Activated gamma-delta T cell (primary cell): ENCODE data around the gene VAV2.
"Not testable (repeated sequence)": the region's sequence is repeated elsewhere in the genome, so short reads cannot be mapped to it uniquely, and the experiment has no call there.

Experiments used
- DNase-seq: peaks from one replicate; lab custom pipeline; 2025; lab: John Stamatoyannopoulos, UW

The VAV2 gene

DNA sequence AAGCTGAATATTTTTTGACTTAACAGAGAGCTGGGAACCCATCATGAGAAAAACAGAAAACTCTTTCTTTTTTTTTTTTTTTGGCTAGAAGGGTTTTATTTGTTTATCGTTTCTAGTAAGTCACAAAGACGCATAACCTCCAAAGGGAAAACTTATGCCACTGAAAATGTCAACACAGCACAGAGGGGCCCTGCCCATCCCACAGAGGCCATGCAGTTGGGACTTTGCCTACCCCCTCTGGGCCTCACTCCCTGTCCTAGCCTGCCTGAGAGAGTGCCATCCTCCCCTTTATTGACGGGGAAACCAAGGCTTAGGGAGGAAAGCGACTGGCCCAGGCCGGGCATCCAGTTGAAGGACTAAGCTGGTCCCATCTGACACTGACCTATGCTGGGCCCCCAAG is 74.7 kb downstream of the VAV2 start:
- no peak for DNase-seq

DNA sequence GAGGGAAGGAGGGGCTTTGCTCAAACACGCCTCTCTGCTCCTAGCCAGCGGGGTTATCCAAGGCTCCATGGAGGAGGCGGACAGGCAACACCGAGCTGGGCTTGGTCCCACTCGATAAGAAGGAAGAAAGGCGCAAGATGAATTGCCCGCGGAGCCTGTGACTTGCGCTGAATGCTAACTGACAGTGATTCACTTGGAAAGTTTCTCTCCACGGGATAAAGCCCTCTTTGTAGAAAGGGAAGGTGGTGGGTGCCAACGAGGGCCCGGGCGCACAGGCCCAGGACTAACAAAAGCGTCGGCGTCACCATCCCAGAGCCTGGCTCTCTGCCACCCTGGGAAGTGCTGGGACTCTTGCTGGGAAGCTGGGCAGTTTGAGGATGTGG is 76.0 kb downstream of the VAV2 start:
- no peak for DNase-seq

DNA sequence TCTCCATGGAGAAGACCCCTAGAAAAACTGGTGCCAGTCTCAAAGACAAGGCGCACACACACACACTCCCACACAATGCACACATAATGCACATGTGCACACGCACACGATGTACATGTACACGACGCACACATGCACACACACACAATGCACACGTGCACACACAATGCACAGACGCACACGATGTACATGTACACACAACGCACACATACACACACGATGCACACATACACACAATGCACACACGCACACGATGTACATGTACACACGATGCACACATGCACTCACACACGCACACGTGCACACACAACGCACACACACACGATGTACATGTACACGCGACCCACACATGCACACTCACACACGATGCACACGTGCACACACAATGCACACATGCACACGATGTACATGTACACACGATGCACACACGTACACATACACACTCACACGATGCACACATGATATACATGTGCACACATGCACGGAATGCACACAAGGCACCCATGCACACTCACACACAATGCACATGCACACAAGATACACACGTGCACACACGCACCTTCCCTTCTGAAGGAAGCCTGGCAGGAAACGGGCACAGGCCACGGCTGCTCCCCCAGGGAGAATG is 76.5 kb downstream of the VAV2 start:
- no peak for DNase-seq

DNA sequence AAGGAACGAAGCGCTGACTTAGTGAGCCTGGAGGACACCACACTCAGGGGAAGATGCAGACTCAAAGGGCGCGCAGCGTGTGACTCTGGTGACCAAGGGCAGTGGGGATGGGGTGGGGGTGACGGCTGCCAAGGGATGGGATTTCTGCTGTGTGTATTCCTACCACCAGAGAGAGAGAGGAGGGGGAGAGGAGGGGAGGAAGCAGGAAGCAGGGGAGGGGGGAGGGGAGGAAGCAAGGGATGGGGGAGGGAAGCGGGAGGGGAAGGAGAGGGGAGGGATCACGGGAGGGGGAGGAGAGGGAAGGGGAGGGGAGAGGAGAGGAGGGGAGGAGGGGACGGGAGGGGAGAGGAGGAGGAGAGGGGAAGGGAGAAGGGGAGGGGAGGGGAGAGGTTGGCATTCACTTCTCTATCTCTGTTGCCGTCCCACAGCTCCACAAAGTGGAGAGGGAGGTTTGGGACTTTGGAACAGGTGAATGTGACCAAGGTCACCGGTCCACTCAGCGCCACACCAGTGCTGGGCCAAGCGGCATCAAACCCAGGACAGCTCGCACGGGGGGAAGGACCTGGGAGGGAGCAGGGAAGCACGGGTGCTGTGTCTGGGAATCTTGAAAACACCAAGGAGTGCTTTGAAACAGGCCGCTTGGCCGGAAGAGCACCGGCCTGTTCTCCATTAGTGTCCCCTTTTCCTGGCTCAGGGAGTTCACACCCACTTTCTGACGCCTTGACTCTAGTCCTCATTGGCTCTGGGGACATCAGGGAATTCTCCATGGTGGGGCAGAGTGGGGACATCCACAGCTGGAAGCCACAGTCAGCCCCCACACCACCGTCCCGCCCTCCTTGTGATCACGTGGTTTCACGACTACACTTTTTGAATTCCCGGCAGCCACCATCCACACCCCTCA is 77.4 kb downstream of the VAV2 start:
- DNase-seq = no peak

DNA sequence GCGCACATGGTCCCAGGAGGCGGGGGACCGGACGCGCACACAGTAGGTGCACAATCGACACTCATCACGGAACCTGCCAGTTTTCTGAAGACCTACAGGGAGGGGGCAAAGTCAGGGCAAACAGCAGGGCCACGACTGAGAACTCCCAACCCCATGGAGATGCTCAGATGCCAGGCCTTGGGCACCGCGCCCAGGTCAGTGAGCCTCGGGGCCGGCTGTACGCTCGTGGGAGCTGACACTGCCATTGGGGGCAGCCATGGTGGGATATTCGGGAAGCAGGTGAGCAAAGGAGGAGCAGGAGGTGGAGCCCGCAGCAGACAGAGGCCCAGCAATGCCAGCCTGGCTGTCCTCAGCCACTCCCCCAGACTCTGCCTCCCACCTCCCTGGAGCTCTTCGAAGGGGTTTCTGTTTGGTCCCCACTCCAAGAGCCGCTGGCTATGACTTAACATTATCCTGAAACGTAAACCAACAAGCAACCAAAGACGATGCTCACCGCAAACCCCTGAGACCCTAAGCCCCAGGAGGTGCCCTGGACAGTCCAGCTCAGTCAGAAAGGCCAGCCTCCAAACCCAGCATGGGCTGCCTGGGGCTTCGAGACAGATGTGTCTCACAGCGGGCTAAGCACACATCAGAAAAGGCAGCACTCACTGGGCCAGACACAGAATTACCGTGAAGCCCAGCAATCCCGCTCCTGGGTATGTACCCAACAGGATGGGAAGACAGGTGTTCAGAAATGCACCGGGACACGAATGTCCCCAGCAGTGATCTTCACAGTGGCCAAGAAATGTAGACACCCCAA is 78.4 kb downstream of the VAV2 start:
- no peak for DNase-seq

DNA sequence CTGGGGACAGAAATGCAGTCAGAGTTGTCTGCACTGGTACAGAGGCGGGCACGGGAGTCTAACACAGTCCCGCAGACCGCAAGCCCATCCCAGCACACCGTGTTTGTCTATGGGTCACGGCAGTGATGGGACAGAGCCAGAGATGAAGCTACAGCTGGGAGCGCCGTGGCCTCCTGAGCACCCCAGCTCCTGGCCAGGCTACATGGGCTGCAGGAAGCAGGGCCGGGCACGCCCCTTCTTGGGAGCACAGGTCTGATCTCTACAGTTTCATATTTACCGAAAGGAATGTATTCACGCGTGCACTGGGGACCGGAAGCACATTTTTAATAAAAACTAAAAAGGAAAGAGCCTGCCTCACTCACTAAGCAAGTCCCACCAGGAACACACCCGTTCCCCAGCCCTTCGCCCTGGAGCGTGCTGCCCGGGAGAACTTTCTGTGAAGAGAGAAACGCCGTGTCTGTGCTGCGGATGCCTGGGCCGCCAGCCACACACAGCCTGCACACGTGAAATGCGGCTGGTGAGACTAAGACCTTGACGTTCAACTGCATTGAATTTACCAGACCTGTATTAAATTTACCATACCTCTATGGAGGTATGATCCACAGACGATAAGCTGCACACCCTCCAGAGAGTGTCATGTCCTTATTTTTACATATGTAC is 81.1 kb downstream of the VAV2 start:
- no peak for DNase-seq

DNA sequence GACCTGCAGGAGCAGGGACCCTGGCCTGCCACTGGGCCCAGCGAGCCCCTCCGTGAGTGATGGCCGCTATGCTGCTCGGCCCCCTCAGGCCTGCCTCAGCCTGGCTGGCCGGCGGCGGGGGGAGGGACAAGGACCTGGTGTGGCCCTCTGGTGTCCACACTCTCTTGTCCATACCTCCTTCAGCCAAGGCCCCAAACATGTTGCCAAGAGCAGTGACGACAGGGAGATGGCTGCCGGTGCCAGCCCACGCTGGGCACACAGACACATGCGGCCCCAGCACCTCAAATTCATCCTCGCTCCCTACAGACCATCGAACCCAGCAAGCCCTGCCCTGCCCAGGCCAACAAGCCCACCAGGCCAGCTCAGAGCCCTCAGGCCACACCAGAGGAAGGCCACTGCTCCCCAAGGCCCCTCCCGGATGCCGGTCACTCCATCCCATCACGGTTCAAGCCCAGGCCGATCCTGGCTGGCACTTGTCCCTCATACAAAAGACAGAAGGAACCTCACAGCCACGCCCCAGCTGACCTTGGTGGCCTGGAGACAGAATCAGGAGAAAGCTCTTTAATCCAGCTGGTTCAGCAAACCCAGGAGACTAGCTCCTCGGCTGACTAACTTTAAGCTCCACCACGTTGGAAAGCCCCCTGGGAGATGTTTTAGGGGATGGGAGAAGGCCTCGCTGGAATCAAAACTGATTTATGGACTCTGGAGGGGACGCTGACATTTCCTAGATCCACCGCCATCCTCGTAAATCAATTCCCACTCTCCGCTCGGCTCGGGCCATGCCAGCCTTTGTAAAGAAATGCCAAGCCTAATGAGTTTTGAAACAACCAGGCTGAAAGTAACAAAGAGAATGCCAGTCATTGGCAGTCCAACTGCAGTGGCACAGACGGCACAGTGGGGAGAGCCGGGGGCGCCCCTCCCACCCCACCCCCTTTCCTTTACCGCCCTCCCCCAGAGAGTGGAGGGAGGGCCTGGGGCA is 84.9 kb downstream of the VAV2 start:
- DNase-seq = no peak

DNA sequence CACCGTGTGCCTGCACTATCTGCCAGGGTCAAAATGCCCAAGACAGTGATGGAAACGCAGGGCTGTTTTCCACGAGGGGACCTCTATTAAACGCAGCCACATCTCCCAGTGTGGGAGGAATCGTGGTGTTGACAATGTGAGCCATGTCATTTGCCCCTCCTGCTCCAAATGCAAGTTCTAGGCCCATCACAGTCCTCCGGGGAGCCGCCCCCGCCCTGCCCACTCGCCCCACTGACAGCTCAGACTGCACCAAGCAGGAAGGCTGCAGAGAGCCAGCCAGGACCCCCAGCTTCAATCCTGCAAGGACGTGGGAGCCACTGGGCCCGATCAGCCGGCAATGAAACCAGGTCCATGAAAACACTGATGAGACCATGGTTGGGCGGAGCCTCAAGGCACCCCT is 85.9 kb downstream of the VAV2 start:
- no peak for DNase-seq

DNA sequence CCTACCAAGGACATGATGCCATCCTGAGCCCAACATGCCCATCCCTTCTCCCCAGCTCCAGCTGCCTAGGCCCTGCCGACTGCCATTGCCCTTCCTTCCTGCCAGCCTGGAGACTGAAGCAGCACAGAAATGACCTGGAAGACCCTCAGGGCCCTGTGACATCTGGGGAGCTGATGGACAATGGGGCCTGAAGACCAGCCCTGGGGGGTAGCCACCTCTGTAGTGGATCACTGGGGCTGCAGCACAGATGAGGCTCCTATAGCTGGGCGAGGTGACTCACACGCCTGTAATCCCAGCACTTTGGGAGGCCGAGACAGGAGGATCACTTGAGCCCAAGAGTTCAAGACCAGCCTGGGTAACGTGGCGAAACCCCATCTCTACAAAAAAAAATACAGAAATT is 86.6 kb downstream of the VAV2 start:
- DNase-seq = no peak

DNA sequence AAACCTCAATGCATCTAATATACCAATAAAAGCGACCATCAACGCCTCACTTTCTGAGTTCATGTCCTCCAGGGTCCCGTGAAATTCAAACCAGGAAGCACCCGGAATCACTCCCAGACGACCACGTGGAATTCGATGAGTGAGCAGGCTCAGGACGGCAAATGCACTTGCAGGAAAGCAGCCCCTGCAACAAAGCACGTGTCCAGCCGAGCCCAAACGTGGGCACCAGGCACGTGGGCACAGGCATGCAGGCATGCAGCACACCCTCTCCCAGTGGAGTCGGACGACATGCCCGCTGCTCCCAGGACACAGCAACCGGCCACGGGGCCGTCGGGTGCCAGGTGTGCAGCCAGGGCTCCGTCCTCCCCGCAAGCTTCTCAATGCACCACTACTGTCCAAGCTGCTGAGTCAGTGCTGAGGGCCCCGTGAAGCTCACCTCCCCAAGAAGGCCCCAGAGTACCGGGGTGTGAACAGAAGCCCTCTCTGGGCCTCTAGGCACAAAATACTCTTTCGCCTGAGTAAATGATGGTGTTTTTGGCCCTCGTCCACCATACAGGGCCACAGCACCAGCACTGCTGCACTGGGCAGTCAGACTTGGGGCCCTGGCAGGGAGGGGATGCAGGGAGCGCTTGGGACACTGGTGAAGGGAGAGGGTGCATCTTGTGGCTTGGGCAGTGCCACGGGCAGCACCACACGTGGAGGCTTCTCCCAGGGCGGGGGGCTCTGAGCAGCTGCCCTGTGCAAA is 87.6 kb downstream of the VAV2 start:
- DNase-seq = no peak

DNA sequence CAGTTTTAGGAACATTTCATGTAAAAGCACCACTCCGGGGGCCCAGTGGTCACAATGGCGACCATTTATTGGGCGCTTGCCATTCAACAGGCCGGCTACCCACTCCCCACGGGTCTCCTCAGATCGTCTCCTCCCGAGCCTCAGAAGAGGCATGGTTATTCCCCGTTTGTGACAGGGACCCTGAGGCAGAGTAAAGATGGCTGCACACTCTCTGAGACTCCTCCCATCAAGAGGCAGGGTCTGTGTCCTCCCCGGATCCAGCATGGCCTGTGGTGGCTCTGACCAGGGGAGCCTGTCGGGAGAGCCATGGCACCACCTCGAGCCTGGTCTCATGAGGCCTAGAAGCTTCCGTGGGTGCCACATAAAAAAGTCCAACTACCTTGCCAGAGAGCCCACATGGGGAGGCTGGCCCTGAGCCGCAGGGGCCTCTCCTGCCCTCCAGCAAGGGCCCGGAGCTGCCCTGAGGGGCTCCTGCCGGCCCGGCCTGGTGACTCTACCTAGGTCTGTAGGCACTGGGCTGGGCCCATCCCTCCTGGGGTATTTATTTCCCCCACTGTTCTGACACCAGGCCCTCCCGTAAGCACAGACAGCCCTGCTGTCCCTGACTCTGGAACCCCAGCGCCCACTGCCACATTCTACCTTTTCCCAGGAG is 90.8 kb downstream of the VAV2 start:
- DNase-seq = no peak

DNA sequence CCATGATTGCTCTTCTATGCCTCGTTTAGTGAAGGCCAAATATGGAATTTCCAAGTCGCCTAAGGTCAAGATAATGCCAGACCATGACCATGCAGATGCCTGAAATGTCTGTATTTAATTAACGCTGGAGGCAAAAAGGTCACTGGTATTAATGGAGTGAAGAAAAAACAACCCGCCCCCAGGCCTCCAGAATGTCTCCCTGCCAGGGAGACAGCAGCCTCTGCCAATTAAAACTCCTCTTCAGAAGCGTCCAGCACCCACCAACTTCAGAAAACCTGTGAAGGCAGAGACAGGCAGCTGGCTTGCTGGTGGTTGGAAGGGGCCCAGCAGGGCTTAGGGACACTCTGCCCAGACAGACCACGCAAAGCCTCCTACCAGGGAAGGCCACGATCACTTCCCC is 94.4 kb downstream of the VAV2 start:
- no peak for DNase-seq

DNA sequence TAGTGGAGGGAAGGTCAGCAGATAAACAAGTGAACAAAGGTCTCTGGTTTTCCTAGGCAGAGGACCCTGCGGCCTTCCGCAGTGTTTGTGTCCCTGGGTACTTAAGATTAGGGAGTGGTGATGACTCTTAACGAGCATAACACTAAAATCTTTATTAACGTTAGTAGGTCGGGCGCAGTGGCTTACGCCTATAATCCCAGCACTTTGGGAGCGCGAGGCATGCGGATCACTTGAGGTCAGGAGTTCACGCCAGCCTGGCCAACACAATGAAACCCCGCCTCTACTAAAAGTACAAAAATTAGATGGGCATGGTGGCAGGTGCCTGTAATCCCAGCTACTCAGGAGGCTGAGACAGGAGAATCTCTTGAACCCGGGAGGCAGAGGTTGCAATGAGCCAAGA is 96.1 kb downstream of the VAV2 start:
- DNase-seq = not testable (repeated sequence)

DNA sequence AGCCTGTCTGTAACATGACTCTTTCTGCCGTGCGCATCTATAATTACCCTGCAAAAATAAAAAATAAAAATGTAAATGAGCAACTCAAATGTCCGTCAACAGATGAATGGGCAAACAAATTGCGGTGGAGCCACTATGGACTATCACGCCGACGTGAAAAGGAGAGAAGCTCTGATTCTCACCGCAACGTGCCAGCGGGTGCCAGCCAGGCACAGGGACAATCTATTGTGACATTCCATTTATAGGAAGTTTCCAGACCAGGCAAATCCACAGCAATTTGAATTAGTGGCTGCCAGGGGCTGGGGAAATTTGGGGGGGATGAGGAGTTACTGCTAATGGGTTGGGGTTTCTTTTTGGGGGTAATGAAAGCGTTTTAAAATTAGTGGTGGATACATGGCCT is 96.8 kb downstream of the VAV2 start:
- DNase-seq = no peak

DNA sequence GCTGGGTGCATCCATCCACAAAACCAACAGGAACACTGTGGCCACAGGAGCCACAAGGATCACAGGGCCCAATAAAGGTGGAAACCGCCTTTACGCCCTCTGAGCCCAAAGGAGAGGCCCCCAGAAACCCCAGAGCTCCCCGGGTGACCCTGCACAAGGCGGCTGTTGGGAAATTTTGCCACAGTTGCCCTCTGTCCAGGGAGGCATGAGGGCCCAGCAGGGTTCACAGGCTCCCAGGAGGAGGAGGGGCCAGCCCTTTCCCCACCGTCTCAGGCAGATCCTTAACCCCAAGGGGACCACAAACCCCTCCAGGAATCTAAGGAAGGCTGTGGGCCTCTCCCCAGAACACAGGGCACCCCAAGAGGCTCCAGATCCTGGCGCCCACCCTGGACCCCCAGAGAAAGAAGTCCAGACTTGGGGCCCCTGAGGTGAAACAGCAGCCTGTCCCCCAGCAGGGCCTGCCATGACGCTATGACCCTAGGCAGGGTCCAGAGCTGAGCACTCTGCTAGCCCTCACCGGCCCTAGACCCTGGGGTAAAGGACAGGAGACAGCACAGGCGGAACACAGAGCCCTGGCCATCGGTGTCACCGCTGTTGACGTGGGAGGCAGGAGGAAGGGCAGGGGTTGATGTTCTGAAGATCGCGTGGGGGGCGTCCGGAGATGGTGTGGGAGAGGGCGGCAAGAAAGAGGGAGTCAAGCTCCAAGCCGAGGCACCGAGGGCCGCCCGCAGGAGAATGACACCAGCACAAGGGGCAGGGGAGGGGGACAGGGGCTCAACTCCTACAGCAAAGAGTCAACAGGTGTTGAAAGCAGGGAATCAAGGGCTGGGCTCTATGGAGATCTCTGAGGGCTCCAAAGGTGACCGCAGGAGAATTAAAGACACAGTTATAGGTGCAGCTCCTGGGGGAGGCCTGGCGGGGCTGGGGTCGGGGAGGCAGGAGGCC is 97.5 kb downstream of the VAV2 start:
- DNase-seq = no peak

DNA sequence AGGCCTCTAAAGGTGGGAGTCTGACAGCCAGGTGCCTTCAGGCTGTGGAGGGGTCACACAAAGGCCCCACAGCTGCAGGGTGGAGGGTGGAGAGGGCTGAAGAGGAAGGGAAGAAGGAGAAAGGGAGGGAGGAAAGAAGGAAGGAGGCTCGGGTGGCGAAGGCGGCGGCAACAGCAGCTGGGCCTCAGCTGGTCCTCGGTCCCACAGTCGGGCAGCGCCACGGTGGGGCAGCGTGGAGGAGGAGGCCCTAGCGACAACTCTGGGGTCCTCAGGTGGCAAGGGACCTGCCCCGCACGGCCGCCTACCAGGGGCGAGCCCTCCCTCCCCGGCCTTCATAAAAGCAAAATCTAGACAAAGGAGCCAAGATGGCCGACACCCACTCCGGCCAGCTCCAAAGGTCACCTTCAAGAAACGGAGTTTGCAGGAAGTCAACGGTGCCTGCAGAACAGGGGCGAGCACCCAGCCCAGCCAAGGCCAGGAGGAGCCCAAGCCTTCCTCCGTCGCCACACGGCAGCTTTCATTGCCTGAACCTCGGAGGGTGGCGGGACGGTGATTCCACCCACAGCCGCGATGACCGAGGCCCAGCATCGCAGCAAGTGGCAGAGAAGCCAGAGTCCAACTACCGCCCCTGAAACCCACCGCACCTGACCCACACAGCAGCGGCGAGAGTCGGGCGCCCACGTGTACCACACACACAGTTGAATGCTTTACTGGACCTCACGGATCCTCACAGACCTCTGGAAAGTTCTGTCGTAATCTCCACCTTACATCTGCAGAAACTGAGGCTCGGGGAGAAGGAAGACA is 98.7 kb downstream of the VAV2 start:
- DNase-seq = no peak

DNA sequence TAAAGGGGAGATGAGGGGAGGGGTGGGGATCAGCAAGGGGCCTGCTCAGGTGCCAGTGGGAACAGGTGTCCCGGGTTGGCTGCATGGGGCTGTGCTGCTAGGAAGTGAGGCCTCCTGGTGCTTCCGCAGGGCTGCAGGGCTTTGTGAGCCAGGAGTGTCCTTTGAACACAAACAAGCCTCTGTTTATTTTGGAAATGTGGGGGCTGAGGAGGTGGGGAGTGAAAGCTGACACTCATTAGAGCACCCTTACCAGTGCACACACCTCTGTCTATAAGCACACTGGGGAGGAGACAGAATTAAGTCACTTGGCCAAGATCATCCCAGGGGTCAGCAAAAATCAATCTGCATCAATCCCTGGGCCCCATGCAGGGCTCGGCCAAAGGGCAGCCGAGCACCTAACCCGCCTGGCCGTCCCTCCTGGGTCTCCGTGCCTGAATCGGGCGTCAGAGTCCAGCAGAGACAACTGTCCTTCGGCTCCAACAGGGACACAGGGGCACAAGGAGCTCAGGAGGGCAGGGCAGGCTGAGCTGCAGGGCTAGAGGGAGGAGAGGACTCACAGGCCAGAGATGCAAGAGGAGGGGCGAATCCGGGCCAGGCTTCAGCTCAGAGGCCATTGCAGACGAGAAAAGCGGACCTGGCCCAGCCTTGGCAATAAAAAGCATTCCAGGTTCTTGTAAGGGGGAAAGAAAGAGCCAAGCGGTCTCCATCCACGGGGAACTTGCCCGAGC is 99.8 kb downstream of the VAV2 start:
- no peak for DNase-seq
